ENCODE measurements around the gene AK5.
A peak's percentile ranks its signal among the peaks of the same experiment; 100 is the strongest.

Gene AK5

DNA sequence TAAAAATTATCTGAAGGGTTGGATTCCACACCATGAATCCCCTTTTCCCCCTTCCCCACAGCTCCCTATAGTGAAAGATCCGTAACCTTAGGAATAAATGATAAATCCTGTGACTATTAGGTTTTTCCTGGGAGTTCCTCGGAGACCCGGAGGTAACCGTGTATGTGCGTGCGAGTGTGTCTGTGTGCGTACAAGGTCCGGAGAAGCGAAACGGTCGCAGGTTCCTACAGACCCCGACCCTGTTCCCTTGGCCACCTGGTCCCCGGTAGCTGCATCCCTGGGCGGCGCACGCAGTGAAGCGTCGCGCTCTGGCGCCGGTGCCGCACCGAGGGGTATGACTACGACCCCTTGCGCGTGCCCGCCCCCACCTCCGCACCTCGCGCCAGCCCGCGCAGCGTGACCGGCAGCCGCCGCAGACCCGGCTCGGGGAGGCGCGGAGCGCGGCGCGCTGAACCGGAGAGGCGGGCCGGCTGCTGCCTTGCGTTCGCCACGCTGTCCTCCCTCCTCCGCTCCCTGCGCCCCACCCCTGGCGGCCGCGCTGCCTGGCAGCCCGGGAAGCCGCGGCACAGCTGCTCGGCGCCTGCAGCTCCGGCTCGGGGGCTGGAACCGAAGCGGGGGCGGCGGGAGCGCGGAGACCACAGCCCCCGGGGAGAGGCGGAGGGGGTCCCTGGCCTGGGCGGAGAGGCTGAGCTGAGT is at the start of gene AK5:
Gene AK5 (plus strand): TSS at position 529 of the 696 bp plus-strand sequence. CDS start 295 bp downstream, outside the sequence.
- DNase-seq (ENCODE audit: low read depth in 2 of 2): peak in 1 of 2 donors; percentile 44

DNA sequence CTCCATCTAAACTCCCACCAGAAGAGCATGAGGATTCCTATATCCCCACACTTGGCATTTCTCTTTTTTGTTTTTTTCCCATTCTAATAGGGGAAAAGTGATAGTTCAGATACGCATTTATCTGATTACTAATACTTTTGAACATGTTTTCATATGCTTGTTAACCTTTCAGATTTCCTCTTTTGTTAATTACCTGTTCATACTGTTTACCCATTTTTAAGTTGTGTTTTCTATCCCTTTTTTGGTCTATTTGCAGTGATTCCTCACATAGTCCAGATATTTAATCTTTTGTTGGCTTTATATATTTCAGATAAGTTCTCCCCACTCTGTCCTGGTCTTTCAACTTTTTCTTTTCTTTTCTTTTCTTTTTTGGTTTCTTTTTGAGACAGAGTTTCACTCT is 49.0 kb upstream of the AK5 start:
- DNase-seq (ENCODE audit: low read depth in 2 of 2): no peak

GRCh38 chr1:77234096-77234495 is 47.7 kb upstream of the AK5 start:
- no peak for DNase-seq (ENCODE audit: low read depth in 2 of 2)

DNA sequence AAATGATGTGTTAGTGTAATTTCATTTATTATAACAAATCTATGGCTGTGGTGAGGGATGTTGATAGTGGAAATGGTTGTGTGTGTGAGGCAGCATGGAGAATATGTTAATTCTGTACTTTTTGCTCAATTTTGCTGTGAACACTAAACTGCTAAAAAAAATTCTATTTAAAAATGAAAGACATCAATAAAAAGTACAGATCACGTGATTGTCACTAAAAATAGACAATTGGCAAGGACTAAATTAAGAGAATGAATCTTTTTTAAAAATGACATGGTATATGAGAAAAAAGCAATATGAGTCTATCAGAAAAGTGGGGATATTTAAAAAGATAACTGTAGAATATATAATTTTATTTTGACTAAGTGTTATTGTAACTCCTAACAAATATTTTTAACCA is 46.9 kb upstream of the AK5 start:
- DNase-seq (ENCODE audit: low read depth in 2 of 2): no peak

- DNase-seq (ENCODE audit: low read depth in 2 of 2): no peak
These were observed 43.4 kb upstream of the AK5 start for GRCh38 chr1:77238462-77238861.

- DNase-seq (ENCODE audit: low read depth in 2 of 2): no peak
These were observed 42.5 kb upstream of the AK5 start for GRCh38 chr1:77239311-77239710.

- no peak for DNase-seq (ENCODE audit: low read depth in 2 of 2)
These were observed 36.0 kb upstream of the AK5 start for GRCh38 chr1:77245830-77246229.

GRCh38 chr1:77250126-77250525 is 31.7 kb upstream of the AK5 start:
- no peak for DNase-seq (ENCODE audit: low read depth in 2 of 2)

- DNase-seq (ENCODE audit: low read depth in 2 of 2): no peak
These were observed 28.6 kb upstream of the AK5 start for GRCh38 chr1:77253211-77253610.

DNA sequence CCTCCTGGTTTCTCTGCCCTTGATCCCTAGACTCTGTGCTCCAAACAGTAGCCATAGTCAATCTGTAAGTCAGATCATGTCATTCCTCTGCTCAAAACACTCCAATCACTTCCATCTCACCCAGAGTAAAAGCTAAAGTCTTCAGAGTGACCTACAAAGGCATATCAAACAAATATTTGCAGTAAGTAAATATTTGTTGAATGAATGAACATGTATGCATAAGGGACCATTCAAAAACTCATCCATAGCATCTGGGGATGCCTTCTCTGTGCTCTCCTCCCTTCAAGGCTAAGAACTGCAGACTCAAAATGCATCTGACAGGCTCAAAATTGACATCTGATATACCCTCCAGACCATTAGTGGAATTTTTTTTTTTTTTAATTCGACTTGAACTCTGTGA is 18.1 kb upstream of the AK5 start:
- no peak for DNase-seq (ENCODE audit: low read depth in 2 of 2)

DNA sequence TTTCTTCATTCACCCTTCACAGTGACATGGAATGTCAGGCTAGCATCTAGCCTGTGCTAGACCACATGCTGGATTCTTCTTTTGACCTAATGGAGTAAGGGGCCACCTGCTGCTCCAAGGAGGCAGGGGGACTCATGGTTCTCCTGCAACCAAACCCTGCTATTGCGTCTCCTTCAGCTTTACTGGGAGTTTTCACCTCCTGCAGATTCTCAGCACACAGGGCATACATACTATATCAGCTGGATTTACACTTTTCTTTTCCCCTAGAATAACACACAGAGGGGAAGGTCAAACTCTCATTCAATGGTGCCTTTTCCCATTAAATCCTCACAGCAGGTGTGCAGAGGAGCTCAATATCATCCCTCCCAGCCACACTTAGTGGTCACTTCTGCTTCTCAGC is 16.6 kb upstream of the AK5 start:
- DNase-seq (ENCODE audit: low read depth in 2 of 2): no peak

DNA sequence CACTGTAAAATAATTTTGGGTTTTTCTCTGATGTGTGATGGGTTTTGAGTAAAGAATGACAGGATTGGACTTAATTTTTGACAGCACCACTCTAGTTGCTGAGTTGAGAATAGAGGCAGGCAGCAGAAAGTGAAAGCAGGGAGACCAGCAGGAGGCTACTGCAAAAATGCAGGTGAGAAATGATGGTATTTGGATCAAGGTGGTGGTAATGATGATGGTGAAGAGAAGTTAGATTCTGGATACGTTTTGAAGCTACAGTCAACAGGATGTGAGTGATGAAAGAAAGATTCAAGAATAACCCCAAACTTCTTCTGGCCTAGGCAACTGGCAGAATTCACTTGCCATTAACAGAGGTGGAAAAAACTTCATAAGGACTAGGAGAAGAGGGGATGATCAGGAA is 14.8 kb upstream of the AK5 start:
- DNase-seq (ENCODE audit: low read depth in 2 of 2): no peak

GRCh38 chr1:77271852-77272580 is 9.8 kb upstream of the AK5 start:
- DNase-seq (ENCODE audit: low read depth in 2 of 2): no peak

DNA sequence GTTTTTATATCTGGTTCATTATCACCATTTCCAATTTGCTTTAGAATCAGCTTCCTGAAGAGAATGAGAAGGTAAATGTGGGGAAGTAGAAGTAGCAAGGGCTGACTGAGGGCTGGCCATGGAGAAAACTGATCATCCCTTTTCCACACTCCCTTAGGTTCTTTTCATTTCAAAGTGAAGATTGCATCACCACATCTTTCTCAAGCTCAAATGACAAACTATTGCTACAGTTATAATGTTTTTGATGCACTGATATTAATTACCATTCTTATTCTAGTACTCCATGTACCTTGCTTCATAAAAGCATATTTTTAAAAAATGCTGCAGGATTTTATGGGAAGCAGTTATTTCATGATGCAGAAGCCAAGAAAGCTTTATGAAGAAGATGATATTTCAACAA is 7.9 kb upstream of the AK5 start:
- no peak for DNase-seq (ENCODE audit: low read depth in 2 of 2)

- no peak for DNase-seq (ENCODE audit: low read depth in 2 of 2)
These were observed 6.6 kb upstream of the AK5 start for GRCh38 chr1:77275194-77275593.

GRCh38 chr1:77276941-77277340 is 4.9 kb upstream of the AK5 start:
- no peak for DNase-seq (ENCODE audit: low read depth in 2 of 2)

DNA sequence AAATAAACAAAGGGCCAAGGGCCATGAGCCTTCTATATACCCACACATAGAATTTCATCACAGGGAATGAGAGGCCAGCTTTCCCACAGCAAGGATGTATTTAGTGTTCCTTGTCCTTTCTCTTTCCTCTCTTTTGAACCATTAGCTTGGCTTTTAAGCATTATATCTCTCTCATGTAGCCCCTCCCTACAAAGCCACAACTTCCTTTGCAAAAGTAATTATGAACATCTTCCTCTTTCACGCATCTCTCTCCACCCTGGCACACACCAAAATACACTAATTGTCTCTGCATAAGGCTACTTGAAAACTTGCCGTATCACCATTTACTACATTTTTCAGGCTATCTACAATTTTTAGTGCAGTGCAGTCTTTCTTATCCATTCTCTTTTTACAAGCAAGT is 1.9 kb upstream of the AK5 start:
- DNase-seq (ENCODE audit: low read depth in 2 of 2): no peak

DNA sequence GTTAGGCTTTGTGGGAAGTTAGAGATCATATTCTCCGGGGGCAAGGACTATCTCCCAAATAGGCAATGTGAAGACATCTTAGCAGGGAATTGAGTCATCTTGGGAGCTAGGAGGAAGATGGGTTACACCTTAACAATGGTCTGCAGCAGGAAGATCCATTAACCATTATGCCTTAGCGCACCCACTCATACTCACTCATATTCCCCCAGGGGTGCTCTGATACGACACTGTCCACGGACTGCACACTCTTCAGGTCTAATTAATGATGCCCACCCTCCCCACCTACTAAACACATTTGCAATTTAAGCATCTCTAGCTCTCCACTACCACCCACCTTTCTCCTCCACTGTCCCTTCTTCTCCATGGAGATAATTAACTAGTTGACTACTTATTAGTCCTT is 857 bp upstream of the AK5 start:
- DNase-seq (ENCODE audit: low read depth in 2 of 2): no peak

- DNase-seq (ENCODE audit: low read depth in 2 of 2): peak in 1 of 2 donors; percentile 6
These were observed 507 bp downstream of the AK5 start for GRCh38 chr1:77282187-77282865.

- peak; percentile 5 to 7 for DNase-seq (ENCODE audit: low read depth in 2 of 2)
These were observed 1.2 kb downstream of the AK5 start for GRCh38 chr1:77282866-77283539.

GRCh38 chr1:77283701-77284425 is 2.0 kb downstream of the AK5 start:
- no peak for DNase-seq (ENCODE audit: low read depth in 2 of 2)

DNA sequence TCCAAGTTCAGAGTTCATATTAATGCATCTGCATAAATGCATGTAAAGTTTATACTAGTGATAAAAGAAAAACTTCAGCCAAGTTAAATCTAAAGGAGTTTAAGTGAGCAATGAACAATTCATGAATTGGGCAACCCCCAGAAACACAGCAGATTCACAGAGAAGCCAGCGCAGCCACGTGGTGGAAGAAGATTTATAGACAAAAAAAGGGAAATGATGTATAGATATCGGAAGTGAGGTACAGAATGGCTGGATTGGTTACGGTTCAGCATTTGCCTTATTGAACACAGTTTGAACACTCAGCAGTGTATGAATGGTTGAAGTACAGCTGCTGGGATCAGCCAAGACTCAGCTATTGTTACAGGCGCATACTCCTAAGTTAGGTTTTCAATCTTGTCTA is 5.7 kb downstream of the AK5 start:
- no peak for DNase-seq (ENCODE audit: low read depth in 2 of 2)
